Endothelial cell of umbilical vein (primary cell): ENCODE results near the gene CMIP.

Experiments
- CTCF ChIP-seq, 2 donors: IDR thresholded peaks; 1 replicate in 1 of 2; 2 replicates in 1 of 2; pipeline ENCODE4 v1.5.1; 2011; ENCODE audit warnings: low read length in 2 of 2, mild to moderate bottlenecking in 2 of 2, moderate library complexity in 2 of 2, control low read depth in 1 of 2, inconsistent platforms in 1 of 2, low read depth in 1 of 2; ENCODE audit not compliant: insufficient read depth in 1 of 2; ENCODE audit errors: extremely low read depth in 1 of 2
- EZH2 ChIP-seq: IDR thresholded peaks from 2 replicates; pipeline ENCODE4 v1.6.1; 2012; ENCODE audit warnings: borderline replicate concordance, low read depth, mild to moderate bottlenecking, moderate library complexity, low read length, inconsistent platforms; ENCODE audit not compliant: severe bottlenecking

GRCh38 chr16:81403208-81403600 lies 41.4 kb upstream of the CMIP start:
- TF ChIP-seq CTCF (IDR thresholded peaks at IDR 0.05; ENCODE audit: extremely low read depth in 1 of 2, insufficient read depth in 1 of 2, low read depth in 1 of 2, low read length in 2 of 2): no peak
- no peak for TF ChIP-seq EZH2
